ENCODE results near the gene BCAR1. TPM values are rescaled to one million over a fixed set of nuclear protein-coding genes. Genes with fewer than 3 reads are reported as not detected.
A peak's percentile ranks its signal among the peaks of the same experiment; 100 is the strongest.

The BCAR1 gene
- total RNA-seq, 1 experiment from 2014 or later: 9.2 TPM

GRCh38 chr16:75266738-75267630, 15.6 kb upstream of the BCAR1 start:
- peak overlapping the region; percentile 85 for H3K9ac ChIP-seq (ENCODE audit: low read length)
- H3K27ac ChIP-seq (ENCODE audit: low read length): no peak overlapping the region
- H3K36me3 ChIP-seq (ENCODE audit: insufficient read depth, low read length): no peaks in the 10 kb centered on the region
- H3K79me2 ChIP-seq (ENCODE audit: low read length): no peaks in the 10 kb centered on the region
- H3K4me2 ChIP-seq (ENCODE audit: low read depth, low read length, poor library complexity, severe bottlenecking): peak overlapping the region; percentile 91
- peaks cover 17% of the 10 kb centered on the region; the same call in 1 of the 2 replicates for H4K20me1 ChIP-seq (ENCODE audit: insufficient read depth, low read depth, low read length)
- no peaks in the 10 kb centered on the region for H3K27me3 ChIP-seq (ENCODE audit: low read length)
- DNase-seq: no peak
- peaks cover 23% of the 10 kb centered on the region for H3K4me1 ChIP-seq (ENCODE audit: low read length)
- H3K9me2 ChIP-seq (replicated peaks; ENCODE audit: insufficient read depth, low read length): no peaks in the 10 kb centered on the region
- H2AFZ ChIP-seq (ENCODE audit: low read length): peak overlapping the region; percentile 100; the same call in 1 of the 2 replicates
- peak overlapping the region; percentile 95 for H3K4me3 ChIP-seq (ENCODE audit: low read length)
- no peaks in the 10 kb centered on the region for H3K9me3 ChIP-seq (ENCODE audit: low read length)

- Histone ChIP-seq H3K4me2 (ENCODE audit: low read depth, low read length, poor library complexity, severe bottlenecking) (peak overlapping the region; percentile 91), H3K79me2 (ENCODE audit: low read length) (no peaks in the 10 kb centered on the region), H3K4me1 (ENCODE audit: low read length) (peaks cover 19% of the 10 kb centered on the region), H3K4me3 (ENCODE audit: low read length) (peak overlapping the region; percentile 95), H4K20me1 (ENCODE audit: insufficient read depth, low read depth, low read length) (peaks cover 17% of the 10 kb centered on the region; the same call in 1 of the 2 replicates), H2AFZ (ENCODE audit: low read length) (peak overlapping the region; percentile 100), H3K27me3 (ENCODE audit: low read length) (no peaks in the 10 kb centered on the region), H3K9ac (ENCODE audit: low read length) (peak overlapping the region; percentile 85), H3K9me2 (replicated peaks; ENCODE audit: insufficient read depth, low read length) (no peaks in the 10 kb centered on the region), H3K27ac (ENCODE audit: low read length) (no peak overlapping the region), H3K36me3 (ENCODE audit: insufficient read depth, low read length) (no peaks in the 10 kb centered on the region), H3K9me3 (ENCODE audit: low read length) (no peaks in the 10 kb centered on the region)
- peak; percentile 88 for DNase-seq
Measured at GRCh38 chr16:75265911-75266701, 14.7 kb upstream of the BCAR1 start.

- H4K20me1 ChIP-seq (ENCODE audit: insufficient read depth, low read depth, low read length): peaks cover 17% of the 10 kb centered on the region; the same call in 1 of the 2 replicates
- H3K4me1 ChIP-seq (ENCODE audit: low read length): peaks cover 19% of the 10 kb centered on the region
- H3K36me3 ChIP-seq (ENCODE audit: insufficient read depth, low read length): no peaks in the 10 kb centered on the region
- H3K79me2 ChIP-seq (ENCODE audit: low read length): no peaks in the 10 kb centered on the region
- H3K9me2 ChIP-seq (replicated peaks; ENCODE audit: insufficient read depth, low read length): no peaks in the 10 kb centered on the region
- no peaks in the 10 kb centered on the region for H3K27me3 ChIP-seq (ENCODE audit: low read length)
- H3K4me3 ChIP-seq (ENCODE audit: low read length): peak overlapping the region; percentile 95
- peak overlapping the region; percentile 83 for H2AFZ ChIP-seq (ENCODE audit: low read length)
- no peak for DNase-seq
- no peaks in the 10 kb centered on the region for H3K9me3 ChIP-seq (ENCODE audit: low read length)
- H3K27ac ChIP-seq (ENCODE audit: low read length): no peak overlapping the region
- H3K9ac ChIP-seq (ENCODE audit: low read length): peak overlapping the region; percentile 85
- peak overlapping the region; percentile 91 for H3K4me2 ChIP-seq (ENCODE audit: low read depth, low read length, poor library complexity, severe bottlenecking)
Measured at GRCh38 chr16:75264999-75265910, 13.8 kb upstream of the BCAR1 start.

- H3K4me3 ChIP-seq (ENCODE audit: low read length): peak overlapping the region; percentile 95
- H3K79me2 ChIP-seq (ENCODE audit: low read length): no peaks in the 10 kb centered on the region
- H3K9ac ChIP-seq (ENCODE audit: low read length): peak overlapping the region; percentile 85
- peak overlapping the region; percentile 91 for H3K4me2 ChIP-seq (ENCODE audit: low read depth, low read length, poor library complexity, severe bottlenecking)
- no peak overlapping the region for H2AFZ ChIP-seq (ENCODE audit: low read length)
- peaks cover 19% of the 10 kb centered on the region for H3K4me1 ChIP-seq (ENCODE audit: low read length)
- DNase-seq: no peak
- peaks cover 17% of the 10 kb centered on the region; the same call in 1 of the 2 replicates for H4K20me1 ChIP-seq (ENCODE audit: insufficient read depth, low read depth, low read length)
- no peaks in the 10 kb centered on the region for H3K27me3 ChIP-seq (ENCODE audit: low read length)
- H3K9me2 ChIP-seq (replicated peaks; ENCODE audit: insufficient read depth, low read length): no peaks in the 10 kb centered on the region
- no peaks in the 10 kb centered on the region for H3K36me3 ChIP-seq (ENCODE audit: insufficient read depth, low read length)
- H3K27ac ChIP-seq (ENCODE audit: low read length): no peak overlapping the region
- no peaks in the 10 kb centered on the region for H3K9me3 ChIP-seq (ENCODE audit: low read length)
Measured at GRCh38 chr16:75264457-75264998, 13.1 kb upstream of the BCAR1 start.

- Histone ChIP-seq H3K9me2 (replicated peaks; ENCODE audit: insufficient read depth, low read length) (no peaks in the 10 kb centered on the region), H3K9ac (ENCODE audit: low read length) (no peak overlapping the region; the same call in 1 of the 2 replicates), H3K79me2 (ENCODE audit: low read length) (no peaks in the 10 kb centered on the region), H2AFZ (ENCODE audit: low read length) (no peak overlapping the region), H3K27me3 (ENCODE audit: low read length) (no peaks in the 10 kb centered on the region), H3K4me1 (ENCODE audit: low read length) (peaks cover 19% of the 10 kb centered on the region), H3K9me3 (ENCODE audit: low read length) (no peaks in the 10 kb centered on the region), H3K36me3 (ENCODE audit: insufficient read depth, low read length) (no peaks in the 10 kb centered on the region), H3K4me3 (ENCODE audit: low read length) (no peak overlapping the region), H4K20me1 (ENCODE audit: insufficient read depth, low read depth, low read length) (peaks cover 20% of the 10 kb centered on the region), H3K27ac (ENCODE audit: low read length) (no peak overlapping the region), H3K4me2 (ENCODE audit: low read depth, low read length, poor library complexity, severe bottlenecking) (no peak overlapping the region)
- DNase-seq: no peak
Measured at GRCh38 chr16:75263963-75264445, 12.6 kb upstream of the BCAR1 start.

GRCh38 chr16:75263291-75263962, 12.0 kb upstream of the BCAR1 start:
- no peak for DNase-seq
- H4K20me1 ChIP-seq (ENCODE audit: insufficient read depth, low read depth, low read length): peaks cover 25% of the 10 kb centered on the region
- no peak overlapping the region for H3K27ac ChIP-seq (ENCODE audit: low read length)
- no peaks in the 10 kb centered on the region for H3K36me3 ChIP-seq (ENCODE audit: insufficient read depth, low read length)
- H3K9me3 ChIP-seq (ENCODE audit: low read length): no peaks in the 10 kb centered on the region
- no peak overlapping the region for H3K4me3 ChIP-seq (ENCODE audit: low read length)
- no peak overlapping the region for H3K9ac ChIP-seq (ENCODE audit: low read length)
- no peak overlapping the region for H2AFZ ChIP-seq (ENCODE audit: low read length)
- H3K4me2 ChIP-seq (ENCODE audit: low read depth, low read length, poor library complexity, severe bottlenecking): no peak overlapping the region
- H3K79me2 ChIP-seq (ENCODE audit: low read length): no peaks in the 10 kb centered on the region
- H3K4me1 ChIP-seq (ENCODE audit: low read length): peaks cover 19% of the 10 kb centered on the region
- H3K27me3 ChIP-seq (ENCODE audit: low read length): no peaks in the 10 kb centered on the region
- no peaks in the 10 kb centered on the region for H3K9me2 ChIP-seq (replicated peaks; ENCODE audit: insufficient read depth, low read length)

- Histone ChIP-seq H4K20me1 (ENCODE audit: insufficient read depth, low read depth, low read length) (peaks cover 27% of the 10 kb centered on the region), H3K79me2 (ENCODE audit: low read length) (no peaks in the 10 kb centered on the region), H2AFZ (ENCODE audit: low read length) (no peak overlapping the region), H3K9me2 (replicated peaks; ENCODE audit: insufficient read depth, low read length) (no peaks in the 10 kb centered on the region), H3K4me1 (ENCODE audit: low read length) (peaks cover 19% of the 10 kb centered on the region), H3K9me3 (ENCODE audit: low read length) (no peaks in the 10 kb centered on the region), H3K36me3 (ENCODE audit: insufficient read depth, low read length) (no peaks in the 10 kb centered on the region), H3K27ac (ENCODE audit: low read length) (no peak overlapping the region), H3K27me3 (ENCODE audit: low read length) (no peaks in the 10 kb centered on the region), H3K4me2 (ENCODE audit: low read depth, low read length, poor library complexity, severe bottlenecking) (no peak overlapping the region), H3K4me3 (ENCODE audit: low read length) (no peak overlapping the region), H3K9ac (ENCODE audit: low read length) (no peak overlapping the region)
- no peak for DNase-seq
Measured at GRCh38 chr16:75262800-75263127, 11.3 kb upstream of the BCAR1 start.

All from Karpas-422 (cell line).